ENCODE data around the gene PTPN2. TPM values are rescaled to one million over a fixed set of nuclear protein-coding genes. Genes with fewer than 3 reads are reported as not detected.

PTPN2 gene
- total RNA-seq, 2 experiments from 2014 or later = 54.9 to 69.7 TPM

DNA sequence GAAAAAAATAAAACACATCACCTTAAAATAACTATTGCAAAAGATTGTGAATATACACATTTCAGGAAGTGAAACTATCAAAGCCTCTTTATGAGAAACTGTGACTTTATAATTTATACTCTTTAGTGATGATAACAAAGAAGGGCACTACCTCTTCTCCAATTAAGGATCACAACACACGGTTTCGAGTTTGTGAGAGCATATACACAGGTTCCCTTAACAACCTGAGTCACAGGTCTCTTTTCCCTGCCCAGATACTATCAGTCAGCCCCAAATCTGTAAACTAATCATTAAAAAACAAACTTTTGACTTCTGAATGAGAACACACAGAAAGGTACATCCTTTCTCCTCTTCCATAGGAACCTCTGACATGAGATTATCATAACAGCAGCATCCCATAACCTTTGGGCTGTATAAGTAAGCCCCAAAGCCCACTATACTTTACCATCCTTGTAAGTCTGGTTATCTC is 44.9 kb downstream of the PTPN2 start:
- TF ChIP-seq, protein P1, sequence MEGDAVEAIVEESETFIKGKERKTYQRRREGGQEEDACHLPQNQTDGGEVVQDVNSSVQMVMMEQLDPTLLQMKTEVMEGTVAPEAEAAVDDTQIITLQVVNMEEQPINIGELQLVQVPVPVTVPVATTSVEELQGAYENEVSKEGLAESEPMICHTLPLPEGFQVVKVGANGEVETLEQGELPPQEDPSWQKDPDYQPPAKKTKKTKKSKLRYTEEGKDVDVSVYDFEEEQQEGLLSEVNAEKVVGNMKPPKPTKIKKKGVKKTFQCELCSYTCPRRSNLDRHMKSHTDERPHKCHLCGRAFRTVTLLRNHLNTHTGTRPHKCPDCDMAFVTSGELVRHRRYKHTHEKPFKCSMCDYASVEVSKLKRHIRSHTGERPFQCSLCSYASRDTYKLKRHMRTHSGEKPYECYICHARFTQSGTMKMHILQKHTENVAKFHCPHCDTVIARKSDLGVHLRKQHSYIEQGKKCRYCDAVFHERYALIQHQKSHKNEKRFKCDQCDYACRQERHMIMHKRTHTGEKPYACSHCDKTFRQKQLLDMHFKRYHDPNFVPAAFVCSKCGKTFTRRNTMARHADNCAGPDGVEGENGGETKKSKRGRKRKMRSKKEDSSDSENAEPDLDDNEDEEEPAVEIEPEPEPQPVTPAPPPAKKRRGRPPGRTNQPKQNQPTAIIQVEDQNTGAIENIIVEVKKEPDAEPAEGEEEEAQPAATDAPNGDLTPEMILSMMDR (conservative IDR thresholded peaks at IDR 0.05; ENCODE audit: low read length) = no peak
- TF ChIP-seq EZH2phosphoT487 (IDR thresholded peaks at IDR 0.05; ENCODE audit: borderline replicate concordance, low read depth, low read length) = no peak
- peak overlapping the region; percentile 69 for H3K27ac ChIP-seq (ENCODE audit: low read depth, low read length, poor library complexity, severe bottlenecking)
- CTCF ChIA-PET (ENCODE audit: unreplicated experiment) = no interaction called here
- H3K9me2 ChIP-seq (ENCODE audit: insufficient read depth, low read length) = no peaks in the 10 kb centered on the region
- H4K20me1 ChIP-seq (ENCODE audit: insufficient read depth, low read length) = peaks cover 29% of the 10 kb centered on the region; the same call in 1 of the 2 replicates
- POLR2A ChIA-PET = interaction anchor here (0.6 to 1.4 kb wide), 3 partner anchors 10 to 47 kb away, joined by 3 to 4 read pairs (median 4); no protein-coding TSS in a partner anchor
- intact Hi-C loops (cut with micrococcal nuclease; ENCODE audit: unreplicated experiment) = loop anchor here (1.0 to 5.0 kb wide), 5 partner anchors 18 to 108 kb away; partner anchors contain the start of gene SEH1L
- H3K79me2 ChIP-seq (ENCODE audit: insufficient read depth, low read depth, low read length) = peaks cover 47% of the 10 kb centered on the region
- peaks cover 48% of the 10 kb centered on the region for H3K36me3 ChIP-seq (ENCODE audit: insufficient read depth, low read length)
- no peaks in the 10 kb centered on the region for H3K9me3 ChIP-seq (ENCODE audit: low read length)
- peak overlapping the region; percentile 76 for H3K4me2 ChIP-seq (ENCODE audit: low read length)
- no peak overlapping the region for H2AFZ ChIP-seq (ENCODE audit: low read length)
- peak; percentile 84 for DNase-seq (ENCODE audit: low spot score)
- peak overlapping the region; percentile 48 for H3K4me3 ChIP-seq (ENCODE audit: low read depth, low read length, poor library complexity, severe bottlenecking)
- no TSS peak for BruUV-seq (replicated peaks)
- H3K4me1 ChIP-seq (ENCODE audit: insufficient read depth, low read length, poor library complexity, severe bottlenecking) = peaks cover 39% of the 10 kb centered on the region

DNA sequence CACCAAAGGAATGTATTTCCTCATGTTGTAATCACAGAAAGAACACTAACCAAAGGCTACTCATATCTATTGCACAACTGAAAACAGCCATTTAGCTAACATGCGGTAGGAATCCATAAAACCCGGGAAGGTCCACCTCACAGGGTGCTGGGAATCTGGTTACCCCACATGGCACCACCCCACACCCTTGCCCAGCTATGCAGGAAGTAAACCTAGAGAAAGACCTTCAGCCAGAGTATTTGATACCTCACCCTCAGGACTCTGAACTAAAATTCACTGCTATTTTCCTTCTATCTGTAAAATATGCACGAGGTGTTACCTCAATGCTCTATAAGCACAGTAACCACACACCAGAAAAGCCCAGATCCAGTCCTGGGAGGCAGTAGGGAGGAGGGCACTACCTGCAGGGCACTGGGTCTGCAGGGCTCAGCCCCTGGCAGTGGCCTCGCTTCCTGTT is 45.8 kb downstream of the PTPN2 start:
- no TSS peak for BruUV-seq (replicated peaks)
- ChIA-PET CTCF (ENCODE audit: unreplicated experiment) (no interaction called here), POLR2A (interaction anchor here (0.6 to 1.4 kb wide), 3 partner anchors 11 to 33 kb away, joined by 3 to 4 read pairs (median 3); no protein-coding TSS in a partner anchor)
- peaks cover 47% of the 10 kb centered on the region for H3K79me2 ChIP-seq (ENCODE audit: insufficient read depth, low read depth, low read length)
- peaks cover 39% of the 10 kb centered on the region for H3K4me1 ChIP-seq (ENCODE audit: insufficient read depth, low read length, poor library complexity, severe bottlenecking)
- DNase-seq (ENCODE audit: low spot score) = peak; percentile 31
- no peak overlapping the region for H2AFZ ChIP-seq (ENCODE audit: low read length)
- peaks cover 29% of the 10 kb centered on the region; the same call in 1 of the 2 replicates for H4K20me1 ChIP-seq (ENCODE audit: insufficient read depth, low read length)
- peak overlapping the region; percentile 76 for H3K4me2 ChIP-seq (ENCODE audit: low read length)
- intact Hi-C loops (cut with micrococcal nuclease; ENCODE audit: unreplicated experiment) = loop anchor here (5.0 kb wide), 2 partner anchors 86 to 109 kb away; partner anchors contain the start of gene SEH1L
- H3K36me3 ChIP-seq (ENCODE audit: insufficient read depth, low read length) = peaks cover 57% of the 10 kb centered on the region
- peak overlapping the region; percentile 18 for H3K27ac ChIP-seq (ENCODE audit: low read depth, low read length, poor library complexity, severe bottlenecking)
- H3K9me2 ChIP-seq (ENCODE audit: insufficient read depth, low read length) = no peaks in the 10 kb centered on the region
- H3K9me3 ChIP-seq (ENCODE audit: low read length) = no peaks in the 10 kb centered on the region
- peak overlapping the region; percentile 46 for H3K4me3 ChIP-seq (ENCODE audit: low read depth, low read length, poor library complexity, severe bottlenecking)
- TF ChIP-seq EZH2phosphoT487 (IDR thresholded peaks at IDR 0.05; ENCODE audit: borderline replicate concordance, low read depth, low read length) = no peak
- TF ChIP-seq, protein P1 (conservative IDR thresholded peaks at IDR 0.05; ENCODE audit: low read length) = no peak

DNA sequence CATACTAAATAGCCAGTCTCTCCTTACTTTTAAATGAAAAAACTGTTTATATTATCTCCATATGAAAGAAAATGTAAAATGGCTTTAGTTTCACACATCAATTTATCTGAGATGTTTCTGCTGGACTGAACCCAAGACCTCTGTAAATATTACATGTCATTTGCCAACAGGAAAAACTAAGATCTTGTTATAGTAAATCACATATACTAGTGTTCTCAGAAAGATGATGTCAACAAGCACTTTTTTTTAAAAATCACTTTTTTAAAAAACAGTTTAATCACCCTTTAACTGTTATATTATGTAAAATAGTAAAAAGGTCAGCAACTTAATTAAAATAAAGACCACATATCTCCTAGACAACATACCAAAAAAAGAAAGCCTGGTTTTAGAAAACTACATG is 46.3 kb downstream of the PTPN2 start:
- Histone ChIP-seq H2AFZ (ENCODE audit: low read length) (no peak overlapping the region), H3K9me2 (ENCODE audit: insufficient read depth, low read length) (no peaks in the 10 kb centered on the region), H3K36me3 (ENCODE audit: insufficient read depth, low read length) (peaks cover 60% of the 10 kb centered on the region), H4K20me1 (ENCODE audit: insufficient read depth, low read length) (peaks cover 29% of the 10 kb centered on the region; the same call in 1 of the 2 replicates), H3K4me1 (ENCODE audit: insufficient read depth, low read length, poor library complexity, severe bottlenecking) (peaks cover 39% of the 10 kb centered on the region), H3K27ac (ENCODE audit: low read depth, low read length, poor library complexity, severe bottlenecking) (no peak overlapping the region), H3K9me3 (ENCODE audit: low read length) (no peaks in the 10 kb centered on the region), H3K4me3 (ENCODE audit: low read depth, low read length, poor library complexity, severe bottlenecking) (no peak overlapping the region), H3K4me2 (ENCODE audit: low read length) (peak overlapping the region; percentile 76), H3K79me2 (ENCODE audit: insufficient read depth, low read depth, low read length) (peaks cover 47% of the 10 kb centered on the region)
- DNase-seq (ENCODE audit: low spot score) = no peak
- CTCF ChIA-PET (ENCODE audit: unreplicated experiment) = no interaction called here
- POLR2A ChIA-PET = interaction anchor here (1.4 kb wide), 2 partner anchors 12 to 15 kb away, joined by 3 to 4 read pairs; no protein-coding TSS in a partner anchor
- TF ChIP-seq, protein P1 (conservative IDR thresholded peaks at IDR 0.05; ENCODE audit: low read length) = no peak
- TF ChIP-seq EZH2phosphoT487 (IDR thresholded peaks at IDR 0.05; ENCODE audit: borderline replicate concordance, low read depth, low read length) = no peak
- intact Hi-C loops (cut with micrococcal nuclease; ENCODE audit: unreplicated experiment) = loop anchor here (5.0 kb wide), 2 partner anchors 85 to 110 kb away; partner anchors contain the start of gene SEH1L
- no TSS peak for BruUV-seq (replicated peaks)
